Measurements from ENCODE around the gene HK2.
A peak's percentile ranks its signal among the peaks of the same experiment; 100 is the strongest.

Gene HK2

DNA sequence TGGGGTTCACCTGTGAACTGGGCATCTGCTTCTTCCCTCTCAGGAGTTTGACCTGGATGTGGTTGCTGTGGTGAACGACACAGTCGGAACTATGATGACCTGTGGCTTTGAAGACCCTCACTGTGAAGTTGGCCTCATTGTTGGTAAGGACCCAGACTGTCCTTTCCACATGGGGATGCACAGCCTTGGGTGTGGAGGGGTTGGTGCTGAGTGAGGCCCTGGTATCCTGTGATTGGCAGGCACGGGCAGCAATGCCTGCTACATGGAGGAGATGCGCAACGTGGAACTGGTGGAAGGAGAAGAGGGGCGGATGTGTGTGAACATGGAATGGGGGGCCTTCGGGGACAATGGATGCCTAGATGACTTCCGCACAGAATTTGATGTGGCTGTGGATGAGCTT is 52.3 kb downstream of the HK2 start:
- Histone ChIP-seq H3K27ac (ENCODE audit: low read length) (no peak overlapping the region), H3K4me2 (ENCODE audit: insufficient read depth, low read length) (no peak overlapping the region), H3K27me3 (ENCODE audit: insufficient read depth, low read length, poor library complexity) (no peaks in the 10 kb centered on the region), H3K36me3 (ENCODE audit: insufficient read depth, low read length) (peaks cover 99% of the 10 kb centered on the region), H3K4me1 (ENCODE audit: insufficient read depth, low read length) (no peaks in the 10 kb centered on the region), H3K79me2 (ENCODE audit: insufficient read depth, low read length) (no peaks in the 10 kb centered on the region), H3K9ac (ENCODE audit: low read depth, low read length) (no peak overlapping the region), H2AFZ (ENCODE audit: low read depth, low read length) (no peak overlapping the region), H4K20me1 (ENCODE audit: insufficient read depth, low read length) (peaks cover 3% of the 10 kb centered on the region; the same call in 1 of the 2 replicates), H3K4me3 (ENCODE audit: low read depth in 1 of 2, low read length in 2 of 2) (no peak overlapping the region), H3K9me3 (ENCODE audit: insufficient read depth, low read length, severe bottlenecking) (no peaks in the 10 kb centered on the region)
- ATAC-seq (ENCODE audit: insufficient read depth, low read depth) (no peak), DNase-seq (no peak)
- no peak for TF ChIP-seq EZH2 (IDR thresholded peaks at IDR 0.05; ENCODE audit: borderline replicate concordance, low read depth, low read length, severe bottlenecking)
- TF ChIP-seq, protein P1, sequence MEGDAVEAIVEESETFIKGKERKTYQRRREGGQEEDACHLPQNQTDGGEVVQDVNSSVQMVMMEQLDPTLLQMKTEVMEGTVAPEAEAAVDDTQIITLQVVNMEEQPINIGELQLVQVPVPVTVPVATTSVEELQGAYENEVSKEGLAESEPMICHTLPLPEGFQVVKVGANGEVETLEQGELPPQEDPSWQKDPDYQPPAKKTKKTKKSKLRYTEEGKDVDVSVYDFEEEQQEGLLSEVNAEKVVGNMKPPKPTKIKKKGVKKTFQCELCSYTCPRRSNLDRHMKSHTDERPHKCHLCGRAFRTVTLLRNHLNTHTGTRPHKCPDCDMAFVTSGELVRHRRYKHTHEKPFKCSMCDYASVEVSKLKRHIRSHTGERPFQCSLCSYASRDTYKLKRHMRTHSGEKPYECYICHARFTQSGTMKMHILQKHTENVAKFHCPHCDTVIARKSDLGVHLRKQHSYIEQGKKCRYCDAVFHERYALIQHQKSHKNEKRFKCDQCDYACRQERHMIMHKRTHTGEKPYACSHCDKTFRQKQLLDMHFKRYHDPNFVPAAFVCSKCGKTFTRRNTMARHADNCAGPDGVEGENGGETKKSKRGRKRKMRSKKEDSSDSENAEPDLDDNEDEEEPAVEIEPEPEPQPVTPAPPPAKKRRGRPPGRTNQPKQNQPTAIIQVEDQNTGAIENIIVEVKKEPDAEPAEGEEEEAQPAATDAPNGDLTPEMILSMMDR (IDR thresholded peaks at IDR 0.05; ENCODE audit: borderline replicate concordance, extremely low read depth, low read length, poor library complexity, severe bottlenecking): no peak

DNA sequence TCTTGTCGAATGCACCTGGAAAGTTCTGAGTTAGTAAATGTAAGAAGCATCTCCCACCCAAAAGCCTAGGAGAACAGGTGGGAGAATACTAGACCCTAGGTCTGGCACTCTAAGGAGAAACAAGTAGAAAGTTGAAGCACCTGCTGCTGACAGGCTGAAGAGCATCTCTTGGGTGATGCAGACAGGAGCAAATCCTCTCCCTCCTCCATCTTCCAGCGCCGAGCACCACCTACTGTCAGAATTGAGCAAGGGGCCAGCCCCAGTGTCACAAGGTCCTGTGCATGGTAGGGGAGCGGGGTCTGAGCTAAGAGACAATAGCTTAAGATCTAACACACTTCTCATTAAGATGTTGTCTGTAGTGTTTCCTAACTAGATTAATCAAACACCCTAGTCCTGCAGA is 52.9 kb downstream of the HK2 start:
- H3K4me1 ChIP-seq (ENCODE audit: insufficient read depth, low read length): no peaks in the 10 kb centered on the region
- DNase-seq (no peak), ATAC-seq (ENCODE audit: insufficient read depth, low read depth) (no peak; the same call in 2 of the 3 replicates)
- no peak overlapping the region for H3K9ac ChIP-seq (ENCODE audit: low read depth, low read length)
- TF ChIP-seq EZH2 (IDR thresholded peaks at IDR 0.05; ENCODE audit: borderline replicate concordance, low read depth, low read length, severe bottlenecking): no peak
- TF ChIP-seq, protein P1 (IDR thresholded peaks at IDR 0.05; ENCODE audit: borderline replicate concordance, extremely low read depth, low read length, poor library complexity, severe bottlenecking): peak; percentile 42
- peaks cover 3% of the 10 kb centered on the region; the same call in 1 of the 2 replicates for H4K20me1 ChIP-seq (ENCODE audit: insufficient read depth, low read length)
- no peak overlapping the region for H3K4me3 ChIP-seq (ENCODE audit: low read depth in 1 of 2, low read length in 2 of 2)
- no peaks in the 10 kb centered on the region for H3K9me3 ChIP-seq (ENCODE audit: insufficient read depth, low read length, severe bottlenecking)
- no peaks in the 10 kb centered on the region for H3K79me2 ChIP-seq (ENCODE audit: insufficient read depth, low read length)
- no peaks in the 10 kb centered on the region for H3K27me3 ChIP-seq (ENCODE audit: insufficient read depth, low read length, poor library complexity)
- H3K4me2 ChIP-seq (ENCODE audit: insufficient read depth, low read length): no peak overlapping the region
- peaks cover 98% of the 10 kb centered on the region for H3K36me3 ChIP-seq (ENCODE audit: insufficient read depth, low read length)
- no peak overlapping the region for H3K27ac ChIP-seq (ENCODE audit: low read length)
- no peak overlapping the region for H2AFZ ChIP-seq (ENCODE audit: low read depth, low read length)

DNA sequence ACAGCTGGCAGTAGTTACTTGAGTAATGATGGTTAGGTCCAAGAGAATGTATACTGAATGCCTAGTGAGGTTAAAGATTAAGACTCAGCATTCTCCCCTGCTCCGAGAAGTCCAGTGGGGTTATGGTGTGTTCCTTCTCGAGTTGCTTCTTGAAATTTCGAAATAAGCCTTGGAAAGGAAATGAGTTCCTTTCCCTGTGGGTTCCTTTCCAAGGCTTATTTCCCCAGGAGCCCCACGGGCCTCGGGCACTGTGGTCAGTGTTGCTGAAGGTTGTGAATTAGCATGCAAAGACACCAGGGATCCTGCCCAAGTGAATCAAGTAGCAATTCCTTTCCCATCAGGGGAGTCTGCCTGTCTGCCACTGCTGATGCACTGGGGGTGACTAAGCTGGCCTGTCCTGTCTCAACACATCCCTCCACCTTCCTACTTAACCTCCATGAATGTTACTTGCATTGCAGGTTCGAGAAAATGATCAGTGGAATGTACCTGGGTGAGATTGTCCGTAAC is 53.6 kb downstream of the HK2 start:
- H3K79me2 ChIP-seq (ENCODE audit: insufficient read depth, low read length): no peaks in the 10 kb centered on the region
- H4K20me1 ChIP-seq (ENCODE audit: insufficient read depth, low read length): peaks cover 3% of the 10 kb centered on the region; the same call in 1 of the 2 replicates
- H3K9ac ChIP-seq (ENCODE audit: low read depth, low read length): no peak overlapping the region
- DNase-seq (no peak), ATAC-seq (ENCODE audit: insufficient read depth, low read depth) (no peak)
- H2AFZ ChIP-seq (ENCODE audit: low read depth, low read length): no peak overlapping the region
- H3K36me3 ChIP-seq (ENCODE audit: insufficient read depth, low read length): peaks cover 96% of the 10 kb centered on the region
- TF ChIP-seq, protein P1 (IDR thresholded peaks at IDR 0.05; ENCODE audit: borderline replicate concordance, extremely low read depth, low read length, poor library complexity, severe bottlenecking): no peak
- TF ChIP-seq EZH2 (IDR thresholded peaks at IDR 0.05; ENCODE audit: borderline replicate concordance, low read depth, low read length, severe bottlenecking): no peak
- H3K4me3 ChIP-seq (ENCODE audit: low read depth in 1 of 2, low read length in 2 of 2): no peak overlapping the region
- H3K4me1 ChIP-seq (ENCODE audit: insufficient read depth, low read length): no peaks in the 10 kb centered on the region
- H3K4me2 ChIP-seq (ENCODE audit: insufficient read depth, low read length): no peak overlapping the region
- H3K27me3 ChIP-seq (ENCODE audit: insufficient read depth, low read length, poor library complexity): no peaks in the 10 kb centered on the region
- H3K9me3 ChIP-seq (ENCODE audit: insufficient read depth, low read length, severe bottlenecking): no peaks in the 10 kb centered on the region
- no peak overlapping the region for H3K27ac ChIP-seq (ENCODE audit: low read length)

Measured in DND-41 (cell line).